ENCODE measurements around the gene CERT1. TPM values are rescaled to one million over a fixed set of nuclear protein-coding genes. Genes with fewer than 3 reads are reported as not detected.

CERT1 gene
- total RNA-seq, 1 donor from 2014 or later = 43.7 TPM

DNA sequence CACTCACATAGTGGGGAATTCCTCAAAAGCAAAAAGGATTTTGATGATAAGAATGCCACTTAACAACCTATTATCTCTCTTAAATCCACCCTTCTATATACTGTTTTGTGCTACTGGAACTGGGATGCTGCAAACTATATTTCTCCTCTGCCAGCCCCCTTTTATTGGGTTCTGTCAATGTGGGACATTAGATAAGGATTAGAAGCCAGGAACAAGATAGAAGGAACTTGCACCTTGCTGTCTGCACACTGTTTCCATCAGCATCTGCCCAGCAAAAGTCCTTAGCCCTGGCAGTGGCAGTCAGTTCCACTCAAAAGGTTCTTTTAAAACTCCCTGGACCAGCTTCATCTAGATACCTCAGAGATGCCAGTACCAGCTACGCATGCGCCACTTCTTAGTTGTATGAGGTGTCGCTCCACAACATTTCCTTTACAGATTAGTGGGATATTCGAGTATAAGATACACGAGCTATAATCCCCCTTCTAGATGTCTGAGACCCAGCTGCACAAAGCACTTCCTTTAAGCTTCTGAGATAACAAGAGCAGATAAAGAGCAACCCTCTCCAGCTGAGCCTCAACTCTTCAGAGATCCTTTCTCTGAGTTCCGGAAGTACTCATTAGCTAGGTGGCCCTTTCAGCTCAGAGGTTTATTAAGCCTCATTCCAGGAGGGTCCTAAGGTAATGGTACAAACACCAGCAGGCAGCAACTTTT is 45.3 kb downstream of the CERT1 start:
- Mint-ChIP-seq H3K4me3 (ENCODE audit: low read depth) (no peak overlapping the region), H3K9me3 (peaks cover 37% of the 10 kb centered on the region), H3K36me3 (ENCODE audit: low read depth) (peaks cover 45% of the 10 kb centered on the region)

DNA sequence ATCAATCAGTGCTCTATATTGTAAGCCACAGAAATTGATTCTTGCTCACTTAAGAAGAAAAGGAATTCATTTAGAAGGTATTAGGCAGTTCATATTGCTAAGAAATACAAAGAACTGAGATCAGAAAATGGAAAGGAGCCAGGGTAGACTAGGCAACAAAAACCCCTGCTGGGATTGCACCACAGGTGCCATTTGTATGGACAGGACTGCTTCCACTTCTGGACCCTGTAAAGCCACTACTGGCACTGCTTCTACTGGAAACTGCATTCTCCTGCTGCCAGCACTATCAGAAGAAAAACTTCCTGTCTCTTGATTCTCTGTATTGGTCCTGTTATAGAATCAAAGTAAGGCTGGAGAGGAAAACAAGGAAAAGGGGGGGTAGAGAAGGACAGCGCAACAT is 45.9 kb downstream of the CERT1 start:
- H3K4me3 Mint-ChIP-seq (ENCODE audit: low read depth) = no peak overlapping the region
- intact Hi-C loops (cut with micrococcal nuclease) = no loop called here
- no peak overlapping the region for H3K27ac Mint-ChIP-seq
- H3K9me3 Mint-ChIP-seq = peaks cover 30% of the 10 kb centered on the region
- H3K4me1 Mint-ChIP-seq (ENCODE audit: low read depth) = peaks cover 26% of the 10 kb centered on the region
- DNase-seq (ENCODE audit: low spot score) = no peak
- H3K36me3 Mint-ChIP-seq (ENCODE audit: low read depth) = peaks cover 39% of the 10 kb centered on the region
- H3K27me3 Mint-ChIP-seq (ENCODE audit: low read depth) = no peaks in the 10 kb centered on the region

More for the DNA sequence above, 45.3 kb downstream of the CERT1 start:
- Mint-ChIP-seq H3K4me1 (ENCODE audit: low read depth) (peaks cover 26% of the 10 kb centered on the region), H3K27me3 (ENCODE audit: low read depth) (no peaks in the 10 kb centered on the region), H3K27ac (no peak overlapping the region)
- intact Hi-C loops (cut with micrococcal nuclease) = no loop called here
- no peak for DNase-seq (ENCODE audit: low spot score)

DNA sequence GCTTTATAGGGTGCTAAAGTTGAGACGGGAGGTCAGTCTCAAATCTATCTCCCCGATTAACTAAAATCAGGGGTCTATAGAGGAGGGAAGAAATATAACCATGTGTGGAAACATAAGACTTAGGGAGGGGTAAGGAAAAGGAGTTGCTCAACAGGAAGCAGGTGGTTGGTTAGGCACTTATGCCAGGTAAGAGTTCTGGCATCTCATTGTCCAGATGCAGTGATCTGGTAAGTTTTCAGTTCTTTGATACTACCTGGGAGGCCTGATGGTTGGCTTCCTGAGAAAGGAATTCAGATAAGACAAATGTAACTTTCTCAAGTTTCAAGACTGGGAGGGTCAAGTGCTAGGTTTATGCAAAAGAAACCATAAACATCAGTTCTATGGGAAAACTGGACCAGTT is 47.7 kb downstream of the CERT1 start:
- intact Hi-C loops (cut with micrococcal nuclease) = loop anchor here (5.0 kb wide), 1 partner anchor 34 kb away; no protein-coding TSS in a partner anchor

DNA sequence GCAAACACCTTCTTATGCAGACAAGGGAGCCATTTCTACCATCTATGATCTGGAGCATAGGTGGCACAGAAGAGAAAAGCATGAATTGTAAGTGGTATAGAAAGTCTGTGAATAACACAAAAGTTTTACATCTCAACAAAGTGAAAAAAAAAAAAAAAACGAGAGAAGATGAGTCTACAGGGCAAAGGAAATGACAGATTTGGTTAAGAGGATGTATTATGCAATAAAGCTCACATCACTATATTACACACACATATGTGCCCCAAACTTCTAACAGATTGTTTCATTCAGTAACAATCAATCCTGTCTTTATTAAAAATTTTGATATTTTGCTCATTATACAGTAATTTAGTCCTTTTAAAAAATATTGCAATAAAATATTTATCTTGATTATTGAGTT is 49.8 kb downstream of the CERT1 start:
- peaks cover 24% of the 10 kb centered on the region for H3K4me1 Mint-ChIP-seq (ENCODE audit: low read depth)
- DNase-seq (ENCODE audit: low spot score) = no peak
- no peaks in the 10 kb centered on the region for H3K27me3 Mint-ChIP-seq (ENCODE audit: low read depth)
- H3K36me3 Mint-ChIP-seq (ENCODE audit: low read depth) = peaks cover 27% of the 10 kb centered on the region
- H3K9me3 Mint-ChIP-seq = peaks cover 3% of the 10 kb centered on the region
- no peak overlapping the region for H3K27ac Mint-ChIP-seq
- H3K4me3 Mint-ChIP-seq (ENCODE audit: low read depth) = no peak overlapping the region
- intact Hi-C loops (cut with micrococcal nuclease) = loop anchor here (5.0 kb wide), 1 partner anchor 36 kb away; no protein-coding TSS in a partner anchor

More for the DNA sequence above, 47.7 kb downstream of the CERT1 start:
- H3K27ac Mint-ChIP-seq = no peak overlapping the region
- no peak overlapping the region for H3K4me3 Mint-ChIP-seq (ENCODE audit: low read depth)
- peaks cover 29% of the 10 kb centered on the region for H3K36me3 Mint-ChIP-seq (ENCODE audit: low read depth)
- H3K27me3 Mint-ChIP-seq (ENCODE audit: low read depth) = no peaks in the 10 kb centered on the region
- H3K9me3 Mint-ChIP-seq = peaks cover 14% of the 10 kb centered on the region
- DNase-seq (ENCODE audit: low spot score) = no peak
- H3K4me1 Mint-ChIP-seq (ENCODE audit: low read depth) = peaks cover 26% of the 10 kb centered on the region

DNA sequence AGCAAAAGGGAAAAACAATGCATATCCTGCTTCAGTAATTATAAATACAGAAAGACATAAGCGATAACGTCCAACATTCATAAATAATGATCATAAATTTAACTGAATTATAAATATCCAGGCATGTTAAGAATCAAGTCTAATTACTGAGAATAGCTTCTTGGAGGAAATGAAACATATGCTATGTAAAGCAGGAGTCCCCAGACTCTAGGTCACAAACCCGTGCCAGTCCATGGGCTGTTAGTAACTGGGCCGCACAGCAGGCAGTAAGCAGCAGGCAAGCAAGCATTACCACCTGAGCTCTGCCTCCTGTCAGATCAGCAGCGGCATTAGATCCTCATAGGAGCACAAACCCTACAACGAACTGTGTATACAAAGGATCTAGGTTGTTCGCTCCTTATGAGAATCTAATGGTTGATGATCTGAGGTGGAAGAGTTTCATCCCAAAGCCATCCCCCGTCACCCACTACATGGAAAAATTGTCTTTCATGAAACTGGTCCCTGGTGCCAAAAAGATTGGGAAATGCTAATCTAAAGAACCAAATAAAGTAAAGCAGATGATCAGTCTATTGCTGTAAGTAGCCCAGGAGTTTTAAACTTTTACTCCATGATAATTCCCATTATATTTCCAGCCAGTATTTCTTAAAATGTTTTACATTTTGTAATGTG is 50.4 kb downstream of the CERT1 start:
- Mint-ChIP-seq H3K27me3 (ENCODE audit: low read depth) (no peaks in the 10 kb centered on the region), H3K4me1 (ENCODE audit: low read depth) (peaks cover 19% of the 10 kb centered on the region), H3K27ac (no peak overlapping the region), H3K4me3 (ENCODE audit: low read depth) (no peak overlapping the region), H3K9me3 (peaks cover 3% of the 10 kb centered on the region), H3K36me3 (ENCODE audit: low read depth) (peaks cover 27% of the 10 kb centered on the region)
- intact Hi-C loops (cut with micrococcal nuclease) = loop anchor here (5.0 kb wide), 1 partner anchor 36 kb away; no protein-coding TSS in a partner anchor
- DNase-seq (ENCODE audit: low spot score) = no peak

DNA sequence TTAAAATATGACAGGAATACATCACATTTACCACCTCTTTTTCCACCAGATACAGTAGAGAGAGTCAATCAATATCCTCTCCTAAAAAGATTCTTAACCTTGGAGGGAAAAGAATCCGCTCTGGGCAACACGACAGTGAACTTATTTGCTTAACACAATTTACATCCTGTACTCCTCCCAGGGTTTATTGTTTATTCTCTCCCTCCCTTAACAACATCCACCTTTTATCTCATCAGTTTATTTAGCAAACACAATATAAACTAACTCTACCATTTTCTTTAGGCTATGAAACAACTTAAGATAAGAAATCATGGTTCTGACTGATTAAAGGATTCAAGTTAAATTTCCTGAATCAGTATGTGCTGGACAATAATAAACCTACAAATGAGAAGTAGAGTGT is 50.9 kb downstream of the CERT1 start:
- Mint-ChIP-seq H3K27me3 (ENCODE audit: low read depth) (no peaks in the 10 kb centered on the region), H3K4me1 (ENCODE audit: low read depth) (peaks cover 14% of the 10 kb centered on the region), H3K36me3 (ENCODE audit: low read depth) (peaks cover 28% of the 10 kb centered on the region), H3K27ac (no peak overlapping the region), H3K9me3 (peaks cover 3% of the 10 kb centered on the region), H3K4me3 (ENCODE audit: low read depth) (no peak overlapping the region)
- intact Hi-C loops (cut with micrococcal nuclease) = loop anchor here (5.0 kb wide), 1 partner anchor 37 kb away; no protein-coding TSS in a partner anchor
- DNase-seq (ENCODE audit: low spot score) = no peak

DNA sequence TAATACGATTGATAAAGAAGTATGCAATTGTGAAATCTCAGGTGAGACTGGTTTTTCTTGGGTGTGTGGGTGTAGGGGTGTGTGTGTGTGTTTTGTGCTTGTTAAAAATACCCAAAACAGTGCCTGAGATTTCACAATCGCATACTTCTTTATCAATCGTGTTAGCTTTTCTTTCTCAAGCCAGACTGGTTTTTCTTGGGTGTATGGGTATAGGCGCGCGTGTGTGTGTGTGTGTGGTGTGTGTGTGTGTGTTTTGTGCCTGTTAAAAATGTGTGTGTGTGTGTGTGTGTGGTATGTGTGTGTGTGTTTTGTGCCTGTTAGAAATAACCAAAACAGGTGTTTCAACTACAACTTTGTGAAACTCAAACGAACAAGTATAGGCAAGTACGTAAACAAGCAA is 53.7 kb downstream of the CERT1 start:
- Mint-ChIP-seq H3K36me3 (ENCODE audit: low read depth) (peaks cover 43% of the 10 kb centered on the region), H3K27ac (no peak overlapping the region), H3K9me3 (peaks cover 3% of the 10 kb centered on the region), H3K27me3 (ENCODE audit: low read depth) (no peaks in the 10 kb centered on the region), H3K4me1 (ENCODE audit: low read depth) (peaks cover 6% of the 10 kb centered on the region), H3K4me3 (ENCODE audit: low read depth) (no peak overlapping the region)
- intact Hi-C loops (cut with micrococcal nuclease) = no loop called here
- DNase-seq (ENCODE audit: low spot score) = no peak

DNA sequence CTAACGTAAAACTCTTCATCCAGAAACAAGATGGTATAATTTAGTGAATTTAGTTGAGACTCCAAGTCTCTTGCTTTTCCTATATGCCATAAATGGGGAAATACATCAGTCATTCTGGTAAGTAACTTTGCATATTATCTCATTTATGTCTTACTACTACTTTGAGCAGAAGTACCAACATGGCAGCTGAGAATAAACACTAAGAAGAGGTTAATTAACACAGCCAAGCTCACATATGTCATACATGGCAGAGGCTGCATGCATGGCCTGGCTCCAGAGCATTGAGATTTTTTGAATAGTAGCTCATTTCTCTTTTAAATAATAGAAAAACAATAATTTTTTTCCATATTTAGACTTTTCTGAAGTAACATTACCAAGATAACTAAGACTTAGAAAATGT is 54.3 kb downstream of the CERT1 start:
- H3K27me3 Mint-ChIP-seq (ENCODE audit: low read depth) = no peaks in the 10 kb centered on the region
- no peak overlapping the region for H3K27ac Mint-ChIP-seq
- peaks cover under 1% of the 10 kb centered on the region for H3K9me3 Mint-ChIP-seq
- H3K36me3 Mint-ChIP-seq (ENCODE audit: low read depth) = peaks cover 40% of the 10 kb centered on the region
- peaks cover 6% of the 10 kb centered on the region for H3K4me1 Mint-ChIP-seq (ENCODE audit: low read depth)
- no peak overlapping the region for H3K4me3 Mint-ChIP-seq (ENCODE audit: low read depth)
- intact Hi-C loops (cut with micrococcal nuclease) = no loop called here
- no peak for DNase-seq (ENCODE audit: low spot score)

DNA sequence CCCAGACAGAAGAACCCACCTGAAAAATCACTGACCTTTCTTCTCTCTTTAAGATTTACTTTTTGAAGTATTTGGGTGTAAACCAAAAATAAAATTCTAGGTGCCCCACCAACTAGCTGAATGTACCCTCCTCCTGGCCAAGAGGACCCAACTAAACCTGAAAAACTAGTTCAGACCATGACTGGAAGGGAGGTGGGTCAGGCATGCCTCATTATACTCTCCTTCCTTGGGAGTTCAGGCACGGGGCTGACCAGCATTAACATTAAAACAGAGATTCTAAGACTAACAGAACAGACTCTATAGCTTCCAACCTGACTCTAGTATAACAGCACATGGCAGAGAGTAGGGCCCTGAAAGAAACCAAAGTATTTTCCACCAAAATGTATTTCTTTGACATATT is 61.4 kb downstream of the CERT1 start:
- Mint-ChIP-seq H3K27me3 (ENCODE audit: low read depth) (no peaks in the 10 kb centered on the region), H3K36me3 (ENCODE audit: low read depth) (peaks cover 78% of the 10 kb centered on the region), H3K27ac (no peak overlapping the region), H3K4me3 (ENCODE audit: low read depth) (no peak overlapping the region), H3K4me1 (ENCODE audit: low read depth) (no peaks in the 10 kb centered on the region), H3K9me3 (peaks cover 46% of the 10 kb centered on the region)
- intact Hi-C loops (cut with micrococcal nuclease) = no loop called here
- DNase-seq (ENCODE audit: low spot score) = no peak

DNA sequence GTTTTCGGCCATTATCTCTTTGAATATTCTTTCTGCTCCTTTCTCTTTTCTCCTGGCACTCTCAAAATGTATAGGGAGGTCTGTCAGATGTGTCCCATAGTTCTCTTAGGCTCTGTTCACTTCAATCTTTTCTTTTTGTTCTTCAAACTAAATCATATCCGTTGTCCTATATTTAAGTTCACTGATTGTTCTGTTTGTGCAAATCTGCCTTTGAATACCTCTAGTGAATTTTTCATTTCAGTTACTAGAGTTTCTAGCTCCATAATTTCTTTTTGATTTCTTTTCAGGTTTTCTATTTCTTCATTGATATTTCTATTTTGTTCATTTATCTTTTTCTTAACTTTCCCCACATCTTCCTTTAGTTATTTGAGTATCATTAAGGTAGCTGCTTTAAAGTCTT is 65.4 kb downstream of the CERT1 start:
- H3K9me3 Mint-ChIP-seq = peaks cover 76% of the 10 kb centered on the region
- H3K36me3 Mint-ChIP-seq (ENCODE audit: low read depth) = peaks cover 81% of the 10 kb centered on the region
- DNase-seq (ENCODE audit: low spot score) = no peak
- H3K27me3 Mint-ChIP-seq (ENCODE audit: low read depth) = no peaks in the 10 kb centered on the region
- no peak overlapping the region for H3K4me3 Mint-ChIP-seq (ENCODE audit: low read depth)
- intact Hi-C loops (cut with micrococcal nuclease) = no loop called here
- H3K27ac Mint-ChIP-seq = no peak overlapping the region
- peaks cover 4% of the 10 kb centered on the region for H3K4me1 Mint-ChIP-seq (ENCODE audit: low read depth)

DNA sequence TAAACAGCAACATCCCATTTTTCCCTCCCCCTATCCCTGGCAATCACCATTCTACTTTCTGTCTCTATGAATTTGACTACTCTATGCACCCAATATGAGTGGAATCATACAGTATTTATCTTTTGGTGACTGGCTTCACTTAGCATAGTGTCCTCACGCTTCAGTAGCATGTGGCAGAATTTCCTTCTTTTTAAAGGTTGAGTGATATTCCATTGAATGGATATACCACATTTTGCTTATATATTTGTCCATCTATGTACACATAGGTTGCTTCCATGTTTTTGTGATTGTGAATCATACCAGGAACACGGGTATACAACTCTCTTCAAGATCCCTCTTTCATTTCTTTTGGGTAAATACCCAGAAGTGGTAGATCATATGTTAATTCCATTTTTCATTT is 69.9 kb downstream of the CERT1 start:
- no peaks in the 10 kb centered on the region for H3K27me3 Mint-ChIP-seq (ENCODE audit: low read depth)
- peaks cover 44% of the 10 kb centered on the region for H3K9me3 Mint-ChIP-seq
- intact Hi-C loops (cut with micrococcal nuclease) = no loop called here
- peaks cover 47% of the 10 kb centered on the region for H3K36me3 Mint-ChIP-seq (ENCODE audit: low read depth)
- no peak overlapping the region for H3K27ac Mint-ChIP-seq
- peaks cover 13% of the 10 kb centered on the region for H3K4me1 Mint-ChIP-seq (ENCODE audit: low read depth)
- no peak overlapping the region for H3K4me3 Mint-ChIP-seq (ENCODE audit: low read depth)
- no peak for DNase-seq (ENCODE audit: low spot score)

DNA sequence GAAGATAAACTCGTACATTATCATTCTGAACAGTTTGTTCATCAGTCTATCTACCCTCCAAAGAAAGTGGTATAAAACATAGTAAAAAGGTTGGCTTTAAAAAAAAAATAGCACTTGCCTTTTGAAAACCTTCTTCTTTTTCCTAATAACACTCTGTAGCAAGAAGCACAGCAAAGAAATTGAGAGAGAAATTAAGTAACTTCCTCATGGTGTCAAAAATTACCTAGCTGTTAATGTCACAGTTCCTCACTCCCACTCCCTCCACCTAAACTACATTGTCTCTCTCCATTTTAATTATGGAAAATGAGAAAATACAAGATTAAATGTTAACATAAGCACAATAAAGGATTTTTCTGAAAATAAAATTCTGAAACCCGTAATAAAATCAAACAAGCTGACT is 72.2 kb downstream of the CERT1 start:
- no peak overlapping the region for H3K27ac Mint-ChIP-seq
- H3K4me3 Mint-ChIP-seq (ENCODE audit: low read depth) = no peak overlapping the region
- peaks cover 26% of the 10 kb centered on the region for H3K9me3 Mint-ChIP-seq
- intact Hi-C loops (cut with micrococcal nuclease) = no loop called here
- no peaks in the 10 kb centered on the region for H3K27me3 Mint-ChIP-seq (ENCODE audit: low read depth)
- no peak for DNase-seq (ENCODE audit: low spot score)
- peaks cover 41% of the 10 kb centered on the region for H3K36me3 Mint-ChIP-seq (ENCODE audit: low read depth)
- H3K4me1 Mint-ChIP-seq (ENCODE audit: low read depth) = peaks cover 21% of the 10 kb centered on the region

DNA sequence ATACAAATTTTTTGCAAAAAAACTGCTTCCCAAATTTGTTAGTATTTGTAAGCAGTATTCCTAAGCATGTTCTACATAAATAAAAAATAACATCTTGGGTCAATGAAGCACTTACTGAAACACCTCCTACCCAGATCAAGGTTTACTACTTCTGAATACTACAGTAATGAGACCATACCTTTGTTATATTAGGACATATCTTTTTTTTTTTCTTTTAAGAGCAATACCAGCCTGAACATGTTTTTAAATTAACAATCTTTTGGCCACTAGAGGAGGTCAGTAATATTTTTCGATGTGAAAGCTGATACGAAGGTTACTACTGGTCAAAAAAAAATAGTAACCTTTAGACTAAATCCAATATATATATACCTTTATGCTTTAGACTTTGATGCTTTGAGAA is 72.7 kb downstream of the CERT1 start:
- no peaks in the 10 kb centered on the region for H3K27me3 Mint-ChIP-seq (ENCODE audit: low read depth)
- peaks cover 37% of the 10 kb centered on the region for H3K36me3 Mint-ChIP-seq (ENCODE audit: low read depth)

More for the DNA sequence above, 72.7 kb downstream of the CERT1 start:
- peaks cover 23% of the 10 kb centered on the region for H3K9me3 Mint-ChIP-seq
- no peak for DNase-seq (ENCODE audit: low spot score)
- peaks cover 19% of the 10 kb centered on the region for H3K4me1 Mint-ChIP-seq (ENCODE audit: low read depth)
- intact Hi-C loops (cut with micrococcal nuclease) = no loop called here
- no peak overlapping the region for H3K4me3 Mint-ChIP-seq (ENCODE audit: low read depth)
- no peak overlapping the region for H3K27ac Mint-ChIP-seq
